HCEC 1CT (cell line): ENCODE measurements around the gene LIG4.
"Not testable (repeated sequence)": the region's sequence is repeated elsewhere in the genome, so short reads cannot be mapped to it uniquely, and the experiment has no call there.

ENCODE experiments used
- DNase-seq: peaks from one replicate; pipeline ENCODE4 v3.0.0-alpha.2; 2017

The LIG4 gene

GRCh38 chr13:108215436-108215835, at the start of gene LIG4:
Gene LIG4, minus strand, starts transcription at chr13:108215536. Its CDS starts 4,268 bp downstream, at chr13:108211268.
- DNase-seq: peak; percentile 91

GRCh38 chr13:108263621-108264355, 48.5 kb upstream of the LIG4 start:
- DNase-seq: no peak

DNA sequence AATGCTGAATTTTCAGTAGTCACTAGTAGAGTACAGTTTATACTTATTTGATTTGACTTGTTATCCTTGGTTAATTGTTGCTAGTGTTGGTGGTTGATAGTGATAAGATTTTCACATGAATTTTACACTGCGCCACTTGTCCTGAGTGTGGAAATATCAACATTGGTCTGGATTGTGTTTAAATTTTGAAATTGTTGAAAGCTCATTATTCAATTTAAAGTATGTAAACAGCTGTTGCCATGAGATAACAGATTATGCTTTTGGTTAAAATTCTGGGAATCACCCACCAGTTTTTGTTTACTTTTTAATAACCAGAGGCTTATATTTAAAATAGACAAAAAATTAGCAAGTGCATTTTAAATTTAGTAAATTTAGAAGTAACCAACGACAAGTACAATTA, 41.9 kb upstream of the LIG4 start:
- no peak for DNase-seq

DNA sequence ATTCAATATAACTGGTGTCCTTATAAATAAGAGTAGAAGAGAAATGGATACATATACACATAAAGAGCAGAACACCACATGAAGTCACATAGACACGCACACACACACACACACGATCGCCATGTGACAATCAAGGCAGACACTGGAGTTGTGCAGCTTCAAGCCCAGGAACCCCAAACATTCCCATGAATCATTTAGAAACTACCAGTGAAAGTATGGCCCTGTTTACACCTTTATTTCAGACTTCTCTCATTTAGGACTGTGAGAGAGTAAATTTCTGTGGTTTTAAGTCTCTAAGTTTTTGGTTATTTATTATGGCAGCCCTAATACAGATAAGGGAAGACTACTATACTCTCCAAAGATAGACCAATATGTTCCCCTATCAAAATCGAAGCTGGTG, 33.8 kb upstream of the LIG4 start:
- no peak for DNase-seq

- no peak for DNase-seq
Measured at GRCh38 chr13:108230377-108230776, 15.0 kb upstream of the LIG4 start.

- peak; percentile 32 for DNase-seq
Measured at GRCh38 chr13:108227651-108228272, 12.4 kb upstream of the LIG4 start.

- no peak for DNase-seq
Measured at GRCh38 chr13:108226184-108226583, 10.8 kb upstream of the LIG4 start.

GRCh38 chr13:108225440-108225839, 10.1 kb upstream of the LIG4 start:
- DNase-seq: no peak

- DNase-seq: no peak
Measured at GRCh38 chr13:108223687-108224503, 8.6 kb upstream of the LIG4 start.

GRCh38 chr13:108220041-108220440, 4.7 kb upstream of the LIG4 start:
- DNase-seq: no peak

GRCh38 chr13:108218044-108218974, 3.0 kb upstream of the LIG4 start, which contains the start of gene ABHD13:
Gene ABHD13, plus strand, starts transcription at chr13:108218392. Its CDS starts 10,827 bp downstream, at chr13:108229219.
- peak; percentile 84 for DNase-seq

DNA sequence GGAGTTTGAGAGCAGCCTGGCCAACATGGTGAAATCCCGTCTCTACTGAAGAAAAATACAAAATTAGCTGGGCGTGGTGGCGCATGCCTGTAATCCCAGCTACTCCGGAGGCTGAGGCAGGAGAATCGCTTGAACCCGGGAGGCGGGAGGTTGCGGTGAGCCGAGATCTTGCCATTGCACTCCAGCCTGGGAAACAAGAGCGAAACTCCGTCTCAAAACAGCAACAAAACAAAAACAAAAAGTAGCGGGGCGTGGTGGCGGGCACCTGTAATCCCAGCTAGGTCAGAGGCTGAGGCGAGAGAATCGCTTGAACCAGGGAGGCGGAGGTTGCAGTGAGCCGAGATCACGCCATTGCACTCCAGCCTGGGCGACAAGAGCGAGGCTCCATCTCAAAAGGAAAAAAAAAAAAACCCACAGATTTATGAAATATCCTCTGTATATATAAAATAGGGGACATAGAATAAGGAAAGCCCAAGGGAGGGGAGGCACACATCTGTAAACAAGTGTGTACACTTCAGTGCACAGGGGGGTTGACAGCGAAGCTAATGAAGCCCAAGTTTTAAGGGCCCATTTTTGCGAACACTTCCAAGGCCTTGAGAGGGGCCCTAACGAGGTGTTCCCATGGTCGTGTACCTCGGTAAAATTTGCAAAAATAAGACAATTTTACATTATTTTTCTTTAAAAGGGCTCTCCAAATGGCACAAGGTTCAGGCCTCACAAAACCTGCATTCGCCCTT, 2.1 kb upstream of the LIG4 start:
- not testable (repeated sequence) for DNase-seq

- DNase-seq: no peak
Measured at GRCh38 chr13:108214441-108215271, 680 bp downstream of the LIG4 start.

DNA sequence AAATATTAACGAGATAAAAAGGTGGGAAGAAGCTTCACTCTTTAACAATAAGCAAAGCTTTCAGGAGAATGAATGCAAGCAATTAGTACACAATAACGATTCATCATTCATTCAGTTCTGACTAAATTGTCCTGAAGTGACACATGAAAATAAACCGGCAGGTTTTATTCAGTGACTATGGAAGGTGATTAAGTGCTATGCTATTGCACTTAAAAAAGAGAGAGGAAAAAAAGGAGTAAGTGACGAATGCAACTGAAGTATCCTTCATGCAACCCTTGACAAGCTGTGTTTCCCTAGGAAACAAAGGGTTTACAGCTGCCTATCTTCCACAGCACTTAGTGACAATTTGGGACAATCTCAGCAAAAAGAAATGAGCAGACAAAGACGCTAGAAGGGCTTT, 1.4 kb downstream of the LIG4 start:
- DNase-seq: peak; percentile 40

DNA sequence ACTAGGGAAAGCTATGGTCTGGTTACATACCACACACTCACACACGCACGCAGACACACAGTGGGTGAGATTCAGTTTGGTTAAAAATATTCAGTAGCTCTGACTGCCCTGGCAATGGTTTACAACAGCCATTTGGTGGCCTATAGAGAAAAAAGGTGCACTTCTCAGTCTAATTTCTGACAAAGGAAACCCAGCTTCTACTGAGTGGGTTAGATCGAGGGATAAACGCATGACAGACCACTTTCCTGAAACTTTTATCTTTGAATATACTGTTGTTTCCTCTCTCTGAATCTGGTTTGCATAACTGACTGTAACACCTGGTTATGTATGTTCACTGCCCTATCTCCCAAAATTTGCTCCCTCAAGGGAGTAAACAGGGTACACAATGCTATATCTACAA, 2.5 kb downstream of the LIG4 start:
- DNase-seq: no peak

DNA sequence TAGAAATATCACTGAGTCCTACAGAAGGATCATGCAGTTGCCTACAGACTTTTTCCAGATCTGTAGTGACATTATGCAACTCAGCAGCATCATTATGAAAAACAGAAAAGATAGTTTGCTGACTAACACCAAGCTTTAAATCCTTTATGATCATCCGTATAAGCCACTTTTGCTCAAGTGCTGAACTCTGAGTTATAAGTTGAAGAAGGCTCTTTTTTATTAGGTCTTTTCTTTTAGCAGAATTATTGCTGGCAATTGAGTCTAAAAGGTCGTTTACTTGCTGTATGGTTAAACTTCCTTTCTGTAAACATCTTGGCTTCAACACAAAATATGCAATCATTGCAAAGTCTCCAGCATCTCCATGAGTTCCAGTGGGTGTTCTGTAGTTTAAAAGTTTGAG, 4.8 kb downstream of the LIG4 start:
- no peak for DNase-seq

DNA sequence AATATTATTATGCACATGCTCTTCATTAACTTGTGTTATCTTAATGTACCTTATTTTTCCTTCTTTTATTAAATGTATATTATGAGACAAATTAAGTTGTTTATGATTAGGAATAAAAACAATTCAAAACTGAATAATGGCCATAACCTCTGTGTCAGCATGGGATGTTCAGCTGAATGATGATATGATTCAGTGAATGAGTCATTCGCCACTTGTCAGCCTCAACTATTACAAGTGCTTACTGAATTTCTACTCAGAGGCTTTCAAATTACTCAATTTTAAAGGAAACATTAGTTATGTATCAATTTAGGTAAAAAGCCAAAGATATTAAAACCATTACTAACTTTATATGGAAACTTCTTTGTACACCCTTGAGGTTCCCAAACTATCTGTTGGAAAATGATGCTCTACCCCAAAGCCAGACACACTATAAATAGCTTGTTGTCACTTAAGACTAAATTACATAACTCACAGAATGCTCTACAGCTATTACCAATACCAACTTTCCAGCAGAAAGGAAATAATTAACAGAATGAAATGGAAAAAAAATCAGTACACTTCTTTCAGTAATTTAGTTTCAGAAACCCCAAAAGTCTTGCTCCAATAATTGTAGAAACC, 14.4 kb downstream of the LIG4 start:
- DNase-seq: peak; percentile 71

GRCh38 chr13:108195861-108196260, 19.5 kb downstream of the LIG4 start:
- no peak for DNase-seq

GRCh38 chr13:108195146-108195545, 20.2 kb downstream of the LIG4 start:
- peak; percentile 19 for DNase-seq

- no peak for DNase-seq
Measured at GRCh38 chr13:108194435-108194936, 20.9 kb downstream of the LIG4 start.
